Adrenal gland (tissue), 5 donors: Measurements from ENCODE around the gene ZNF579.

Source experiments
- POLR2A ChIP-seq, 2 donors: fragments of 450-650 bp; IDR thresholded peaks; one replicate each; pipeline ENCODE4 v1.6.1; 2017; ENCODE audit warnings: antibody characterized with exemption in 2 of 2, mild to moderate bottlenecking in 2 of 2, moderate library complexity in 1 of 2
- TF ChIP-seq, protein P1 (sequence below), 6 experiments: fragments of 450-650 bp in 4 of 6; fragments of 200-600 bp in 2 of 6; sonication (generic) in 1 of 6; IDR thresholded peaks; 1 replicate in 5 of 6; 2 replicates in 1 of 6; pipeline versions ENCODE4 v1.5.1 to v1.8.0; 2016 to 2021; ENCODE audit warnings: antibody characterized with exemption in 6 of 6, mild to moderate bottlenecking in 2 of 6, moderate library complexity in 1 of 6
- donor health status: DM: no; HTN: no; CAD: no.

- no peak for TF ChIP-seq POLR2A (IDR thresholded peaks at IDR 0.05)
- TF ChIP-seq, protein P1, sequence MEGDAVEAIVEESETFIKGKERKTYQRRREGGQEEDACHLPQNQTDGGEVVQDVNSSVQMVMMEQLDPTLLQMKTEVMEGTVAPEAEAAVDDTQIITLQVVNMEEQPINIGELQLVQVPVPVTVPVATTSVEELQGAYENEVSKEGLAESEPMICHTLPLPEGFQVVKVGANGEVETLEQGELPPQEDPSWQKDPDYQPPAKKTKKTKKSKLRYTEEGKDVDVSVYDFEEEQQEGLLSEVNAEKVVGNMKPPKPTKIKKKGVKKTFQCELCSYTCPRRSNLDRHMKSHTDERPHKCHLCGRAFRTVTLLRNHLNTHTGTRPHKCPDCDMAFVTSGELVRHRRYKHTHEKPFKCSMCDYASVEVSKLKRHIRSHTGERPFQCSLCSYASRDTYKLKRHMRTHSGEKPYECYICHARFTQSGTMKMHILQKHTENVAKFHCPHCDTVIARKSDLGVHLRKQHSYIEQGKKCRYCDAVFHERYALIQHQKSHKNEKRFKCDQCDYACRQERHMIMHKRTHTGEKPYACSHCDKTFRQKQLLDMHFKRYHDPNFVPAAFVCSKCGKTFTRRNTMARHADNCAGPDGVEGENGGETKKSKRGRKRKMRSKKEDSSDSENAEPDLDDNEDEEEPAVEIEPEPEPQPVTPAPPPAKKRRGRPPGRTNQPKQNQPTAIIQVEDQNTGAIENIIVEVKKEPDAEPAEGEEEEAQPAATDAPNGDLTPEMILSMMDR (IDR thresholded peaks at IDR 0.05) = no peak
Measured at GRCh38 chr19:55540619-55541018, 40.0 kb downstream of the ZNF579 start.
